ENCODE results near the gene HMCES. TPM values are rescaled to one million over a fixed set of nuclear protein-coding genes. Genes with fewer than 3 reads are reported as not detected.
"Not testable (repeated sequence)": the region's sequence is repeated elsewhere in the genome, so short reads cannot be mapped to it uniquely, and the experiment has no call there.

The HMCES gene
- total RNA-seq, 2 donors from 2014 or later: 44.6 to 46.7 TPM

GRCh38 chr3:129252748-129253147 is 25.9 kb upstream of the HMCES start:
- ATAC-seq (no peak), DNase-seq (no peak)
- intact Hi-C loops (cut with DNase I): no loop called here

DNA sequence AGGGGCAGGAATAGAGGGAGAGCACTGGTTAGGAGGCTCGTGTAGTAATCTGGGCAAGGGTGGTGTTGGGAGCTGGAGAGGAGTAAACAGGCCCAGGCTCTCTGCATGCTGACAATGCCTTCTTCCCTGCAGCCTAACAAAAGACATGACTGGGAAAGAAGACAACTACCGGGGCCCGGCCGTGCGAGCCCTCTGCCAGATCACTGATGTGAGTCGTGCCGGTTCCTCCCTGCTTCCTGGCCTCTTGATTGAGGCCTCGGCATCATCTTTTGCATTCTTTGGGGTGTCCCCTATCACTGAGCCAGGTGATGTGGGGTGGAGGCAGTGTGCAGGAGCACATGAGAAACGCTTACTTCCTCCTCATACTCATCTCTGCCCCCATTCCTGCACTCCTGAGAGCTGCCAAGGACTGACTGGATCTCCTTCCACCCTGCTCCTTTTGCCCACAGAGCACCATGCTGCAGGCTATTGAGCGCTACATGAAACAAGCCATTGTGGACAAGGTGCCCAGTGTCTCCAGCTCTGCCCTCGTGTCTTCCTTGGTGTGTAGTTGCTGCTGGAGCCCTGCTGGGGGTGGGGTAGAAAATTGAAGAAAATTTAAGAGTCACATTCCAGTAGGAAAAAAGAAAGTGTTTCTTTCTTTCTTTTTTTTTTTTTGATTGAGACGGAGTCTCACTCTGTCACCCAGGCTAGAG is 24.0 kb upstream of the HMCES start:
- intact Hi-C loops (cut with DNase I): no loop called here
- DNase-seq (no peak), ATAC-seq (no peak)

- intact Hi-C loops (cut with DNase I): no loop called here
- DNase-seq (no peak), ATAC-seq (peak in 1 of 2 donors; percentile 25)
Observed at GRCh38 chr3:129256270-129256669, 22.4 kb upstream of the HMCES start.

DNA sequence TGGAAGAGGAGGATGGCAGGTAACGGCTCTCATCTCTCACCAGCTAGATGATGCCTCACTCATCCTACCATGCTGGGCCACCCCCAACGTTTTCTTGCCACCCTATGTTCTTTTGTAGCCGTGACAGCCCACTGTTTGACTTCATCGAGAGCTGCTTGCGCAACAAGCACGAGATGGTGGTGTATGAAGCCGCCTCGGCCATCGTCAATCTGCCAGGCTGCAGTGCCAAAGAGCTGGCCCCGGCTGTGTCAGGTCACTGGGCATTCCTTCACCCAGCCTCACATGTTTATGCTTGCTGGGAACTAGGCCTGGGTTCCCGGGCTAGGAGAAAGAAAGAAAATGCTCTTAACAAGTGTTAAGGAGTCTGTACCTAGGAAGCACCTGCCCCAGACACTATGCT is 21.1 kb upstream of the HMCES start:
- intact Hi-C loops (cut with DNase I): no loop called here
- ATAC-seq: peak in 1 of 2 donors; percentile 53
- DNase-seq: no peak

- no peak for DNase-seq
- intact Hi-C loops (cut with DNase I): no loop called here
Observed at GRCh38 chr3:129259612-129260477, 18.8 kb upstream of the HMCES start.

GRCh38 chr3:129260606-129261005 is 18.1 kb upstream of the HMCES start:
- DNase-seq (no peak), ATAC-seq (no peak)
- intact Hi-C loops (cut with DNase I): no loop called here

More at GRCh38 chr3:129259612-129260477, 18.8 kb upstream of the HMCES start:
- ATAC-seq: no peak

GRCh38 chr3:129261894-129262293 is 16.8 kb upstream of the HMCES start:
- intact Hi-C loops (cut with DNase I): no loop called here
- DNase-seq (no peak), ATAC-seq (no peak)

- DNase-seq (no peak), ATAC-seq (no peak)
- intact Hi-C loops (cut with DNase I): no loop called here
Observed at GRCh38 chr3:129263161-129263910, 15.3 kb upstream of the HMCES start.

DNA sequence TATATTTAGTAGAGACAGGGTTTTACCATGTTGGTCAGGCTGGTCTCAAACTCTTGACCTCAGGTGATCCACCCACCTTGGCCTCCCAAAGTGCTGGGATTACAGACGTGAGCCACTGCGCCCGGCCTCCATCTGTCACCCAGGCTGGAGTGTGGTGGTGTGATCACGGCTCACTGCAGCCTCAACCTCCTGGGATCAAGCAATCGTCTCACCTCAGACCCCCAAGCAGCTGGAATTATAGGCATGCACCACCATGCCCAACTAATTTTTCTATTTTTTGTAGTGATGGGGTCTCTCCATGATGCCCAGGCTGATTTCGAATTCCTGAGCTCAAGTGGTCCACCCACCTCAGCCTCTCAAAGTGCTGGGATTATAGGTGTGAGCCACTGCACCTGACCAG is 13.7 kb upstream of the HMCES start:
- intact Hi-C loops (cut with DNase I); ATAC-seq; DNase-seq: not testable (repeated sequence)

DNA sequence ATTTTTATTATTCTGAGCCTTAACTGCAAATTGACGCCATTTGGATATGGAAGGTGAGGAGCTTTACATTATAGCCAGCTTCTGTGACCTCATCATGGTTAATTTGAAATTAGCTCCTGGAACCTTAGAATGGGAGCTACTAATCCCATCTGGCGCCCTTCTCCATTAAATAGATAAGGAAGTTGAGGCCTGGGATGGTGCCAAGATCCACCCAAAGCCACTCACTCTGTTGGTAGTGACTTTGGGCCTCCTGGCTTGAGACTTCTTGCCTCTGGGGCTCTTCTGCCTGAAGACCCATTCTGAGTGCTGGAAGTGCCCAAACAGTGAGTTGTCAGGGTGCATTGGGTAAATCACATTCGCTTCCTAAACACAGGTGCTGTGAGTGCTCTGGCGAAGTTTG is 12.0 kb upstream of the HMCES start:
- ATAC-seq: no peak
- DNase-seq: no peak
- intact Hi-C loops (cut with DNase I): no loop called here

GRCh38 chr3:129268396-129268795 is 10.3 kb upstream of the HMCES start:
- intact Hi-C loops (cut with DNase I): no loop called here
- no peak for ATAC-seq

DNA sequence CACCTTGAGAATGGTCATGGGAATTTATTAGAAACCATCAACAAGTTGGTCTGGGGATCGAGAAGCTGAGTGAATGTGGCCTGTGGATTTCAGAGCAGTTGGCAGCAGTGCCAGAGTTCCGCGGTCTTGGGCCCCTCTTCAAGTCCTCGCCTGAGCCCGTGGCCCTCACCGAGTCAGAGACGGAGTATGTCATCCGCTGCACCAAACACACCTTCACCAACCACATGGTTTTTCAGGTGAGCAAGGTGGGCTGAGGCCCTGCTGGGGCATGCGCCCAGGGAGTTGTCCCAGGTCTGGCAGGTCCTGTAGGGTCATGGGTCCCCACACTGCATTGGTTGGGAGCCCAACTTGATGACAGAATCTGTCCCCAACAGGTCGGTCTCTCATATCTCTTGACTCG is 7.0 kb upstream of the HMCES start:
- DNase-seq (no peak), ATAC-seq (no peak)
- intact Hi-C loops (cut with DNase I): no loop called here

More at GRCh38 chr3:129268396-129268795, 10.3 kb upstream of the HMCES start:
- no peak for DNase-seq

DNA sequence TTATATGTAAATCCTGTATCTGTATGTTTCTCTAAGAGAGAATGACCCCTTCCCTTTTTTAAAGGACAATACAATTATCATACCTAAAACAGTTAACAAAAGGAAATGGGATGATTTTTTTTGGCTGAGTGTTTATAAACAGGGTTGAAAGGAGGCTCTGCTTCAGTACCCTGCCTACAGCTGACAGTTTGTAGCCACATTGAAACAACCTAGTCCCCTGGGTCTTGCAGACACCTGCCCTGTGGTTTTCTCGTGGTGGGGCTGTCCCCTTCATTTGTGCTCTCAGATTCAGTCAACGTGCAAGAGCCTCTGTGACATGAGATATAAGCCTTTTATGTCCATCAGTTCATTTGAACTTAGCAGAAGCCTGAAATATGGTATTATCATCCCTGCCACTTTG is 2.3 kb upstream of the HMCES start:
- intact Hi-C loops (cut with DNase I): no loop called here
- ATAC-seq: no peak
- DNase-seq: no peak

DNA sequence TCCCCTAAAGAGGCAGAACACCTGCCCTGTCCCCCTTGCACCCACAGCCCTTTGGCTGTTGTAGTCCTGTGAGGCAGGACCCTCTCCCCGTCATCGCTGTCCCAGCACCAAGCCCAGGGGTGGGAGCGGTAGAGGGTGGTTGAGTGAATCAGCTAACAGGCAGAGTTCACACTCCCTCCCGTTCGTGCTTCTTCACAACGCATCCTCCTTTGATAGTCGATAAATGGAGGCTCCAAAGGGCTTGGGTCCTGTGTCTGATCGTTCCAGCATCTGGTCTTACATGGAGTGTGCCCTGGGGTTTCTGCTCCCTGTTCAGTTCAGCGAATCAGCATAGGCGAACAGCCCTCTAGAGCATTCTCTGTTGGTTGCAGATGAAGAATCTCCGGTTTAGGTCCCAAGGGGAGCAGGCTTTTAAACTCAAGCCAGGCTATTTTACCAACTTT is 820 bp upstream of the HMCES start:
- ATAC-seq (no peak), DNase-seq (no peak)
- intact Hi-C loops (cut with DNase I): no loop called here

GRCh38 chr3:129278966-129279906 is 566 bp downstream of the HMCES start:
- ATAC-seq (peak; percentile 55 to 61), DNase-seq (no peak)
- intact Hi-C loops (cut with DNase I): no loop called here

GRCh38 chr3:129280183-129280582 is 1.5 kb downstream of the HMCES start:
- DNase-seq (no peak), ATAC-seq (no peak)
- intact Hi-C loops (cut with DNase I): no loop called here

DNA sequence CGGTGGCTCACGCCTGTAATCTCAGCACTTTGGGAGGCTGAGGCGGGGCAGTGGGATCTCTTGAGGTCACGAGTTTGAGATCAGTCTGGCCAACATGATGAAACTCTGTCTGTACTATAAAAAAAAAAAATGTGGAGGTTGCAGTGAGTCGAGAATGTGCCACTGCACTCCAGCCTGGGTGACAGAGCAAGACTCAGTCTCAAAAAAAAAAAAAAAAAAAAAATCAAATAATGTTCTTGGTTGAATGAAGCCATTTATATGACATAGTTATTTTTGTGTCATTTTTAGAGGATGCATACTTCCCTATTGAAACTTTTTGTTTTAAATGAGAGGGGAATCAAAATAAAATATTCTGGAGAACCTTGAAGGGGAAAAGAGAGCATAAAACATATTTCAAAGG is 3.1 kb downstream of the HMCES start:
- no peak for ATAC-seq
- DNase-seq: no peak
- intact Hi-C loops (cut with DNase I): no loop called here

DNA sequence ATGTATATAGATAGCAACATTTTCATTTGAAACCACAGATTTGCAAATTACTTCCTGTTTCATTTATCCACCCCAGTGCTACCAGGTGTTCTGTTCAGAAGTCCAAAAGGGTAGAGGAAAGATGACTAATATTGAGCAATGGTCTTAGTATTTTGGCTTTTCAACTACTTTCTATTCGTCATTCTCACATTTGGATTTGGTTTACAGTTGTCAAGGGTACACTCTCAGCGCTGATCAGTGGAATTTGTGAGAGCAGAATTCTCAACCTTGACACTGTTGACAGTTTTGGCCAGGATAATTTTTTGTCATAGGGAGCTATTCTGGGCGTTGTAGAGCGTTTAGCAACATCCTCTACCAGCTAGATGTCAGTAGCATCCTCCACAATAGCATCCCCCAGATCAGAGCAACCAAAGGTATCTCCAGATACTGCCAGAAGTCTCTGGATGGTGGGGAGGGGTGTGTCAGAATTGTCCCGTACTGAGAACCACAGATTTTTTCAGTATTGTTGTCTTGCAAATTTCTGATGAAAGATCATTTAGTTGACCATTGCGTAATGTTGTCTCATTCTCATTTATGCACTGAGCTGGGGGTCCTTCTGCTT is 4.2 kb downstream of the HMCES start:
- DNase-seq (no peak), ATAC-seq (no peak)
- intact Hi-C loops (cut with DNase I): no loop called here

All from left cardiac atrium (tissue), 4 donors.